Ramos (cell line): ENCODE data around the gene F2RL2.

ENCODE experiments used
- in situ Hi-C: fragments of 300-500 bp; cut with MboI; formaldehyde crosslinking; loops from one replicate; pipeline ENCODE4 v1.14.3; 2022; ENCODE audit warnings: low sequenced_read_pairs; ENCODE audit not compliant: unreplicated experiment

The F2RL2 gene, protein sequence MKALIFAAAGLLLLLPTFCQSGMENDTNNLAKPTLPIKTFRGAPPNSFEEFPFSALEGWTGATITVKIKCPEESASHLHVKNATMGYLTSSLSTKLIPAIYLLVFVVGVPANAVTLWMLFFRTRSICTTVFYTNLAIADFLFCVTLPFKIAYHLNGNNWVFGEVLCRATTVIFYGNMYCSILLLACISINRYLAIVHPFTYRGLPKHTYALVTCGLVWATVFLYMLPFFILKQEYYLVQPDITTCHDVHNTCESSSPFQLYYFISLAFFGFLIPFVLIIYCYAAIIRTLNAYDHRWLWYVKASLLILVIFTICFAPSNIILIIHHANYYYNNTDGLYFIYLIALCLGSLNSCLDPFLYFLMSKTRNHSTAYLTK

DNA sequence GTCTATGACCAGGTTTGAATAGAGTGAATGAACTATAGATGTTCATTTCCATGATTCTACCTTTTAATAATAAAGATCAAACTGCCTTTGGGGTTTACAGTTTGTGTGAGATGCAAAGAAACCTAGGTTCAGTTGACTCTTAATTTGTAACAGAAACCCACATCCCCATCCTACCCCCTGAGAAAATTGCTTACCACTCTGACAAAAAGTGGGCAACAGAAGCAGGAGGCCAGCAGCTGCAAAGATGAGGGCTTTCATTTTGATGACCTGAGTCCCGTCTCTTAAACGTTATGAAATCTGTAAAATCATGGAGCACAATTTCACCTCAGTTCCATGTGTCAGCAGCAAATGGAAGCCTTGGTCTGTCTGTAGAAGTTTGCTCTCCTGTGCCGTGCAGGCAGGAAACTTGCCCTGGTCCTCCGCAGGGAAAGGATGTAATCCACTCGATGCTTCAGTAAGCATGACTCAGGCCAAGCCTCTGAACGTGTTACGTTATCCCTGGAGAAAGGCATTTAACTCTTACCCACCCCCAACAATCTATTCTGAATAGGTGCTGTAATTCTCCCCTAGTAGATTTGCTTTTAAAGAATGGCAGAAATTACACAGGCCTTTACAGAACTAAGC is at the start of gene F2RL2:
Gene F2RL2 (minus strand): TSS at position 431 of the 624 bp plus-strand sequence. CDS start 173 bp downstream, at position 258.
- in situ Hi-C loops, result no loop called here

DNA sequence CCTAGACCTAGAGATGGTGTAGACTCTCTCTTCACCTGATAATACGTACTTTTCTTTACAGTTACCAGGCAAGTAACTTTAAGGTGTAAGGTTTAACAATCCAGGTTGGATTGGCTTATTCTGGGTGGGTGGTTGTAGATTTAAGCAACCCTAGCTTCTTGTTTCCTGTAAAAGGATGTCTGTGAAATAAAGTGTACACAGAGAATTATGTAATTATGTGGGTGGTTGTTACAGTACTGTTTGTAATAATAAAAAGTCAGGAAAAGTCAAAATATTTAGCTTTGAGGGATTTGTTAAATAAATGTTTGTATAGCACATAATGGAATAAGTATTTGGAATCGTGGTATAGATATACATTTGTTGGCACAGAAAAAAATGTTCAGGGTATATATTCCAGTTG is 49.0 kb upstream of the F2RL2 start:
- in situ Hi-C loops, result no loop called here

DNA sequence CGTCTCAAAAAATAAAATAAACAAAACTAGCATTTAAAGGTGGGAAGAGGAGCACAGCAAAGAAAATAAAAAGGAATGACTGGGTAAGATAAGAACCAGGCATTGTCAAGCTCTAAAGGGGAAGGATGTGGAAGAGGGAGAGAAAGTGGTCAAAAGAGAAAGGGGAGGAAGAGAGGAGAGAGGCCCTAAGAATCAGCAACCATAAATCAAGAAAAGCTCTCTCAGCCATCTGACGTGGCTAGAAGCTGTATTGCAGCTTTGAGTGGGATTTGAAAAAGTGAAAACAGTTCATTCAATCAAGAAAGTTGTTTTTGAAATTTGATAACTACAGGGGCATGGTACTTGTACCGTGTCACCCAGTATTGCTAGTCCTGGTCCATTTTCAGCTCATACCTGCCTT is 47.3 kb upstream of the F2RL2 start:
- in situ Hi-C loops, result no loop called here

DNA sequence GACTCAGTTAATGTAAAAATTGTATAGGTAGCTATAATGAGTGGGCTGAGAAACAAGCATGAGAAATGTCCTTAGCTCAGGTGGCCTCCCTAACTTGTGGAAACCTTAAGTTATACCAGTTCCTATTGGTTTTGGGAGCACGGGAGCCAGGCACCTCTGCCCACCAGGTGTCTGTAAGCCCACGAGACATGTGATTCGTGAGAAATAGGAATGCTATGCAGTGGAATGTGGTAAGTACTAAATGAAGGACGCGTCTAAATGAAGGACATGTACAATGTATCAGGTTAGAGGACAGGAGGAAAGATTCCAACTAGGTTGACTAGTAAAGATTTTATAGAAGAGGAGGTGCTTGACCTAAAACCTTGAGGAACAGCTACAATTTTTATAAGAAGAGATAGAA is 46.0 kb upstream of the F2RL2 start:
- in situ Hi-C loops, result no loop called here

DNA sequence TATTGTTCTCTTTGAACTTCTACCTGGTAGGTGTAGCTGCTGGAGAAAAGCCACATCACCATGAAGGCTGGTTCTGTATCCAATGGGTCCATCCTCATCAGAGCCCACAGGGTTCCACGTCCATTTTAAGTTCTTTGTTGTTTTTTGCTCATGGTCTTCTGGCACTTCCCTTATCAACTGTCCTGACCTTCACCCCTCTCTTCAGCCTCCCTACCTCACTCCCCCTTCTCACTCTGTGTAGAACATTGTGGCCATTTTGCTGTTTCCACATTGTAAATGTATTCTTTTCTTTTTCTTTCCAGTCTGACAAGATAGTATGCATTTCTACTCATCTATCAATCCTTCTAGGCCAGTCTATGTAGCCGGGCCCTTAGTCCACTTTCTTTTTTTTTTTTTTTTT is 44.3 kb upstream of the F2RL2 start:
- in situ Hi-C loops, result no loop called here

DNA sequence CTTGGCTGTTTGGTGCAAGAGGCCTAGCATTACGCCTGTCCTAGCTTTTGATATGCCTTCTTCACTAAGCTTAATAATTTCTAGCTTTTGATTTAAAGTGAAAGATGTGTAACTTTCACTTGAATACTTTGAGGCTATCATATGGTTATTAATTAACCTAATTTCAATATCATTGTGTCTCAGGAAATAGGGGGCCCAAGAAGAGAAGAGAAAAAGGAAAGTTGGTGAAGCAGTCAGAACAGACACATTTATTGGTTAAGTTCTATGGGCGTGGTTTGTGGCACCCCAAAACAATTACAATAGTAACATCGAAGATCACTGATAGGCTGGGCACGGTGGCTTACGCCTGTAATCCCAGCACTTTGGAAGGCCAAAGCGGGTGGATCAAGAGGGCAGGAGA is 40.9 kb upstream of the F2RL2 start:
- in situ Hi-C loops, result no loop called here

DNA sequence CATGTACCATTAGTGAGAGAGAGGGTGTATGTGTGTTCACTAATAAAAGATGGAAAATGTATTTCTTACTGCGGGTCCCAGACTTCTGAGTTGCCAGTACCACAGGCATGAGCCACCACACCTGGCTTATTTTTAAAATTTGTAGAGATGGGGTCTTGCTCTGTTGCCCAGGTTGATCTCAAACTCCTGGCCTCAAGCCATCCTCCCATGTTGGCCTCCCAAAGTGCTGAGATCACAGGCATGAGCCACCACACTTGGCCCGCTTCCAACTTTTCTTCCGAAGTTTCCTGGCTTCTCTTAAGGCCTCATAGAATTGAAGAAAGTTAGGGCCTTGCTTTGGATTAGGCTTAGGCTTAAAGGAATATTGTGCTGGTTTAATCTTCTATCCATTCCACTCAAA is 40.4 kb upstream of the F2RL2 start:
- in situ Hi-C loops, result no loop called here

DNA sequence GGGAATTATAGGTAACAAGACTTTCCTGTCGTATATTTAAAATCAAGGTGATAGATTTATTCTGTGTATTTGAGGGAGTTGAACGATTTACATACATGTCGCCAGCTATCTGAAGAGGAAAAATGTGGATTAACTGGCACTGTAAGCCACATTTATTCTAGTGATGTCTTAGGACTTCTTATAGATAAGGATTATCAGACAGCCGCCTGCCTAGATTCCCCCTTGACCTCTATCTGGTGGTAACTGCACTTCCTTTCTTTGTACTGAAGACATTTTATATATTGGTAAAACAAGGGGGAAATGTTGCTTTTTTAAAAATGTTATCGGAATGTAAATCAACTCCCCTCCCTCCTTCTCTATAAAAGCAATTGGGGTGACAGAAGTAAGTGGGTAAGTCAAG is 39.3 kb upstream of the F2RL2 start:
- in situ Hi-C loops, result no loop called here

DNA sequence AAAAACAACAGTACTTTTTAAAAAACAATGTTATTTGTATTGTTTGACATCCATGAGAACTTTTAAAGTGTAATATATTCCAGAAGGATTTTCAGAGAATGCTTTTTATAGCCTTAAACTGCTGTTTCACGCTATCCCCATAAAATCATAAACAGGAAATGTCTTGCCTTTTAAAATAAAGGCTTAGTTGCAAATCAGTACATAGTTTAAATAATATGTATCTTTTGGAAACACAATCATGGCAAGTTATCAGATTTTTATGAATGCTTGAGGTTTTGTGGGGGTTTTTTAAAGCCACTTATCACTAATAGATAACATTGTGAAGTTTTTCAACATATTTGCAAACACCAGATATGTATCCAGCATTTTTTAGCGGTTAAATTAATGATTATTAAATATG is 37.2 kb upstream of the F2RL2 start:
- in situ Hi-C loops, result no loop called here

DNA sequence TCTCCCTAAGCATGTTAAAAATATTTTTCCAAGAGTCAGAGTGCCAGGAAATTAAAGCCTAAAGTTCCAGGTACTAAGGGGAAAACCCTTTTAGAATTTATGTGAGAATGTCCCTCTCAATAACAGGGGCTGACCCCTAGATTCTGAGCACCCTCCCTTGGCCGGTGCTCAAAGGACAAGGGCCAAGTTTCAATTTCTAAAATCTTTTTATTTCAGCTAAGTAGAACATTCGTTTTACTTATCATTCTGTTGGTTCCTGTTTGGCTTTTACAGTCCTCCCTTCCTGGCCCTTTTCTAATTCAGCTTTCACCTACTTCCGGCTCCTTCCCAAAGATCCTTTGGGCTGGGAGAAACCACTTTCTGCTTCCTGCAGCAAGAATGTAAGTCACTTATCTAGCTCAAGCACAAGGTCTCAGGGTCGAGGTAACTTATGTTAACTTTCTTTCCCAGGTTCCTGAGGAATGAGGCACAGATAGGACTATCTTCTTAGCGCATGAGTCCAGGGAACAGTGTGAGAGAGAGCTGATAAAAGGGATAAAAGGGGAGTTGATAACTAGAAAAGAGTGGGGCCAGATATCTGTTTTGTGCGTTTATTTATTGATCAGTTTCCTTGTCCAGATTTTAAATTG is 34.6 kb upstream of the F2RL2 start:
- in situ Hi-C loops, result no loop called here

DNA sequence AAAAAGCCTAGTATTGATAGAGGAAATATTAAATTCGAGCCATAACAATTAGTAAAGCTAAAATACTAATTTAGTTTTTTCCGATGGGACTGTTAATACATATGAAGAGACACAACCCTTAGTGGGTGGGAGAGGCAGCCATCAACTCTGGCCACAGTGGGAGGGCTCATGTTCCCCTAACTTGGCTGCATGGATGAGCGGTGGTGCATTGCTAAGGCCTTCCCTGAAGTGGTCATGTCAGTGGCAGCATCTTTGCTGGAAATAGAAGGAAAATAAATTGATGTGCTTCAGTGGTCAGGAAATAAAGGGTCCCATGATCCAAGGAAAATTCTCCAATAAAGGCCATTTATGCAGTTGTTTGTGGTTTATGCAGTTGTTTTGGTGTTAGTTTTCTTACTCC is 33.9 kb upstream of the F2RL2 start:
- in situ Hi-C loops, result no loop called here

DNA sequence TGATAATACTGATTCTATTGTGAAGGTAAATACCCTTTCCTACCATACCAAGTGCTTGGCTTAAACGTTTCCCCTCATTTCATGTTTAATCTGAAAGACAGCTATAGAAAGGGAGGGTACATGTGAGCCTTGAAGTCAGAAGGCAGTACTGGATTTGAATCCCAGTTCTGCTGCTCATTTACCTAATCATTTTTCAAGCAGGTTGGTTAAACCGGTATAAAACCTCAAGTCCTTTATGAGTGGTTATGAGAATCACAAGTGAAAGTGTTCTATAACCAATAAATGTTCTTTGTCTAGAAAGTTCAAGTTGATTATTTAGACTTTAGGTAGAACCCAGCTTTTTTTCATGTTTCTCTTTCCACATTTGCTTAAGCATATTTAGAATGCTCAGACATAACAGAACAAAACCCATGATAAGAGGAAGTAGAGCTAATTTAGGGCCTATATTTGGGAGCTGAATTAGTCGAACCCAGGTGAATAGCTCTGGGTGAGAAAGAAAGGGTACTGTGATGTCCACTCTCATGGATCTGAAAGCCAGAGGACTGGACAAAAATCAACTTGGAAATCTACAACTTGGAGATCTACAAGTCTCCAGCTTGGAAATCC is 29.7 kb upstream of the F2RL2 start:
- in situ Hi-C loops, result no loop called here

DNA sequence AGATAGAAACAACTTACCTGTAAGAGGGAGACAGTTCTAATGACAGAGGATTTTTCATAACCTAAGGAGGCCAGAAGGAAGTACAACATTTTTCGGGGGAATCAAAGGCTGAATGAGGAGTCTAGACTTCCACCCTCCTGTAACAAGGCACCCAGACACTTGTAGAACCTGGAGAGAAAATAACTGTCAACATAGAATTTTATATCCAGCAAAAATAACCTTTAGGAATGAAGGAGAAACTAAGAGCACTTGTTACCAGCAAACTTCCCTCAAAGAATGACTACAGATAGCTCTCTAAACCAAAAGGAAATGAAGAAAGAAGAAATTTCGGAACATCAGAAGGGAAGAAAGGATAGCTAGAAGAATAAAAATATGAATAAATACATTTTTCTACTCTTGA is 25.9 kb upstream of the F2RL2 start:
- in situ Hi-C loops, result no loop called here

DNA sequence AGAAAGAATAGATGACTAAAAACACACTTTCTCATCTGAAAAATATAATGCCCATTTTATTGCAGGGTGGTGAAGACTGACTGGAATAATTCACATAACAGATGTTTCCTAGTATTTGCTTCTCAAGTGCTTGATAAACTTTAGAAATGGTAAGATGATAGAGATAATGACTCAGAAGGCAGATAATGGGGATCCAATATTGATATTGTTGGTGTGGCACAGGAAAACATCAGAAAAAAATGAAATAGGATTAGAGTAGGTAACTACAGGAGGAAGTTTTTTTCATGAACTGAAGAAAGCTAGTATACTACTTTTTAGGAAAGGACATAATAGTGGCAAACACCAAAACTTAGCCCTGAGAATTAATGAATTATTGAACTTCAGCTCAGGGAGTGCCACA is 20.2 kb upstream of the F2RL2 start:
- in situ Hi-C loops, result no loop called here

DNA sequence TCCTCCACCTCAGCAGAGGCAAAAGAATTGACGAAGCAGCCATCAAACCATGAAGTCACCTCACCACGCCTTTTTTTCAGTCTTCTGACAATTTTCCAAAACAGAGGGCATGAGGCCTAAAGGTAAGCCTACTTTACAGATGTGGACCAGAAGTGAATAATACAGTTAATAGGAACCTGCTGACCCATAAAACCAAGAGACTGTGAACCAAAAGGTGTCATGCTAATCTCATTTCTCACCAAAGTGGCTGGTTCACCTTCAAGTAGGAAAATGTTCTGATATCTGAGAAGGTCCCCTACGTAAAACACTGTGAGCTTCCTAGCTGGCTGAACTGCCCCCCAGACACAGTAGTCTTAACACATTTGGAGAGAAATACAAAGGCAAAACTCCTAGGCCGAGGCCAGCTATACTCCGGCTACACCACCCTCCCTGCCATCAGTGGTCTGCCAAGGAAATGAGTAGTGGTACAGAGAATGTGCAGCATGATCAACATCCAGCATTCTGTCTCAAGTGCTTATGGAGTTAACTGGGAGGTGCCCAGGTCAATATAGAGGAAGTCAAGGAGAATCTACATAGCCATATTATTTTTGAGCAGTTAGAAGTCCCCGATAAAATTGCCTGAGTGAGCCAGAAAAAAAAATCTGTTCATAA is 19.3 kb upstream of the F2RL2 start:
- in situ Hi-C loops, result no loop called here

DNA sequence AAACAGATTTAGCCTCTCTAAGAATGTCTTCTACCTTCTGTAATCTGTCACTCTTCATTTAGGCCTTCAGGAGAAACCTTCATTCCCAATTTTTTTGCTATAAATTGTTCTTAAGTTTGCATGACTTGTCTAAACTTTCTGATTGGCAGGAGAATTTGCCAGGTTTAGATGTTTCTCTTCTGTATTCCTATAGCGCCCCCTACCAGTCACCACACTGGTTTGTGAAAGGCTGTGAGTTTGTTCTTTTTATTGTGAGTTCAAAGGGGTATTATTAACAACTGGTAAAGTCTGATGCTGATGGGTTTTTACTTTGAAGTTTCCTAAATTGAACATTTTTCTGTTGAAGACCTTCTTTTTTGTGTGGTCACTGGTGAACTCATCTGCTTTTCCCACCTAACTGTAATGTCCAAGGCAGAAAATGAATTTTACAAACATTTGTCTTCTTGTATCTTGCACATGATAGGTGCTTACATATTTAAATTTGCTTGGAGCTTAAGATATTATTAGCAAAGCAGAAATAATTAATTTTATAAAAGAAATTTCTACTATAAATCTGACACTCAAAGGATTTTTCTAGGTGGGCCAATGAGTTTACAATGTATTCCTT is 18.4 kb upstream of the F2RL2 start:
- in situ Hi-C loops, result no loop called here

DNA sequence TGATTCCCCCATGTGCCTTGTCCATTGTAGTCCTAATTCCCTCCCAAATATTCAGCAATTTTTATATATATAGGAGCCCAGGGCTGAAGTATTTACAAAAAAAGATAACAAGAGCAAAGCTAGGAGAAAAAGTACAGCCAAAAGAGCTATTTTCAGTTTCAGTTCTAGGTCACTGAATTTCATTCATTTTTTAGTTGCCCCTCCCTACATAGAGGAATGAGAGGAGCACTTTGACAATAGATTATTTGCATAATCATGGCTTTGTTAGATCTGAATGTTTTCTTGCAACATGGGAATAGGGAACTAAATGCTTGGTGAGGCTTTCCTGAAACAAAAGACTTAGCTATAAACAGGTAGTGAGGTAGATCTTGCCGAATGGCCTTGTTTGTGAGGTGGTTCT is 15.3 kb upstream of the F2RL2 start:
- in situ Hi-C loops, result no loop called here

DNA sequence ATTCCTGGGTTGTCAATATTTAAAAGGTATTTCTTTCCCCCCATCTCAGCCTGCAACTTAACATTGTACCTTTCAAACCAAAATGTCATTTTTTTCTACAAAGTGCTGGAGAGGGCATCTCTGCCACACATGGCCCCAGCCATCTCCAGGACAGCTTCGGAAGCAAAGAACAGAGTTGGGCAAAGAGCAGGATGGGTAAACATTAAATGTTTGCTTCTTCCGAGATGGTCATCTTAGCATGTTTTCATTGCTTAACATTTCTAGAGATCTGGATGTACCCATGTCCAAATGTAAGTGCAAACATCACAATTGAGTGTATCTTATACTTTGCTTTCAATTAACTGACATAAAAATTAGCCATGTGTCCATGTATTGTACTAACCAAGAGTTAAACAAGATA is 14.3 kb upstream of the F2RL2 start:
- in situ Hi-C loops, result no loop called here

DNA sequence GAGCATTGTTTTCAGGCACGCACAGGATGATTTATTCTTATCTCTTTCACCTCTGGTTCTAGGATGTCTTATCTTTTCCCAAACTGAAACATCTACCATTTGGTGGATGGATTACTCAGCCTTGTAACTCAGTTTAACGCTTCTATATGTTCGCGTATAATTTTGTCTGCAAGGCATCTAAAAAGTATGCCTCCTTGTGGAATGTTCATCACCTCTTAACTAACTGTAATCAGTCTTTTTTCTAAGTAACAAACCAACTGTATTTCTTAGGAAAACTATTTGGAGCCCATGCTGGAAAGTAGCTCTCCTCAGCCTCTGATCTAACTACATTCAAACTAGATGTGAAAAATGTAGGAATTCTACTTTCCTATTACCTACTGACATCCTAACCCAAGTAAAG is 11.5 kb upstream of the F2RL2 start:
- in situ Hi-C loops, result no loop called here

DNA sequence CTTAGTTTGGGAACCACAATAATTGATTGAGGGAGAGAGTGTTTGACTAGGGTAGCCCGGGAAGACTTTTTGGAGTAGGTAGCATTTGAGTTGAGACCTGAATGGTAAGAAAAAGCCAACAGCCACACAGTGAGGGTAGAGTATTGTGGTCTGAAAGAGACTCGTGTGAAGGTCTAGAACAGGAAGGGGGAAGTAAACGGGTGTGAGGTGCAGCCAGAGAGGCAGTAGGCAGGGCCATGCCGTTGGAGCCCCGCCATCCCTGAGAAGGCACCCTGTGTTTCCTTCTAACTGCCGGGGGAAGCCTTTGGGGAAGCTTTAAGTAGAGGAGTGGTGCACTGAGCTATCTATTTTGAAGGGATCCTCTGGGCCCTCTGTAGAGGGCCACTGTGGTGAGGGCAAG is 3.5 kb upstream of the F2RL2 start:
- in situ Hi-C loops, result no loop called here
